LNCaP clone FGC (cell line): ENCODE data around the gene KLF7.

Experiments used
- DNase-seq: peaks from one replicate; pipeline ENCODE4 v3.0.0-alpha.2; 2011; ENCODE audit warnings: low read depth
- H3K4me3 ChIP-seq: 2 replicates; pipeline ENCODE4 v1.5.1; 2011; ENCODE audit warnings: mild to moderate bottlenecking, low read depth, low read length, control low read depth
- TF ChIP-seq, protein P1 (sequence below): IDR thresholded peaks from 2 replicates; pipeline ENCODE4 v1.5.1; 2012; ENCODE audit warnings: mild to moderate bottlenecking; ENCODE audit not compliant: control insufficient read depth, insufficient read depth; ENCODE audit errors: extremely low read depth

KLF7 gene

DNA sequence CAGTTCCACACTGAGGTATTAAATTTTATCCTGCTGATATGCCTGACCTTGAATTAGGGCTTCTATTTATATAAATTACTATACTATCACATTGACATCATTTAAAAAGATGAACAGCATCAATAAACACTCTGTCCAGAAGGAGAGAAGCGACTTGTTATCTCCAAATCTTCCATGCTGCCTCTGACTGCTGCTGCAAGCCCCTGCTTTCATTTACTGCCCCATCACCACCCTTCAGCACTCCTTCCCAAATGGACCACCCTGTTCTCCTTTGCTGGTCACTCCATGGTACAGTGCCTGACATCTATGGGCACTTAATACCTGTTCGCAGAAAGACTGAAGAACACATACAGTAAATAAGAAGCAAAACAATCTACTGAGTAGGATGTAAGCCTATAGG lies 48.1 kb downstream of the KLF7 start:
- TF ChIP-seq, protein P1, sequence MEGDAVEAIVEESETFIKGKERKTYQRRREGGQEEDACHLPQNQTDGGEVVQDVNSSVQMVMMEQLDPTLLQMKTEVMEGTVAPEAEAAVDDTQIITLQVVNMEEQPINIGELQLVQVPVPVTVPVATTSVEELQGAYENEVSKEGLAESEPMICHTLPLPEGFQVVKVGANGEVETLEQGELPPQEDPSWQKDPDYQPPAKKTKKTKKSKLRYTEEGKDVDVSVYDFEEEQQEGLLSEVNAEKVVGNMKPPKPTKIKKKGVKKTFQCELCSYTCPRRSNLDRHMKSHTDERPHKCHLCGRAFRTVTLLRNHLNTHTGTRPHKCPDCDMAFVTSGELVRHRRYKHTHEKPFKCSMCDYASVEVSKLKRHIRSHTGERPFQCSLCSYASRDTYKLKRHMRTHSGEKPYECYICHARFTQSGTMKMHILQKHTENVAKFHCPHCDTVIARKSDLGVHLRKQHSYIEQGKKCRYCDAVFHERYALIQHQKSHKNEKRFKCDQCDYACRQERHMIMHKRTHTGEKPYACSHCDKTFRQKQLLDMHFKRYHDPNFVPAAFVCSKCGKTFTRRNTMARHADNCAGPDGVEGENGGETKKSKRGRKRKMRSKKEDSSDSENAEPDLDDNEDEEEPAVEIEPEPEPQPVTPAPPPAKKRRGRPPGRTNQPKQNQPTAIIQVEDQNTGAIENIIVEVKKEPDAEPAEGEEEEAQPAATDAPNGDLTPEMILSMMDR, result no peak
- H3K4me3 ChIP-seq, result no peak overlapping the region
- DNase-seq, result no peak

DNA sequence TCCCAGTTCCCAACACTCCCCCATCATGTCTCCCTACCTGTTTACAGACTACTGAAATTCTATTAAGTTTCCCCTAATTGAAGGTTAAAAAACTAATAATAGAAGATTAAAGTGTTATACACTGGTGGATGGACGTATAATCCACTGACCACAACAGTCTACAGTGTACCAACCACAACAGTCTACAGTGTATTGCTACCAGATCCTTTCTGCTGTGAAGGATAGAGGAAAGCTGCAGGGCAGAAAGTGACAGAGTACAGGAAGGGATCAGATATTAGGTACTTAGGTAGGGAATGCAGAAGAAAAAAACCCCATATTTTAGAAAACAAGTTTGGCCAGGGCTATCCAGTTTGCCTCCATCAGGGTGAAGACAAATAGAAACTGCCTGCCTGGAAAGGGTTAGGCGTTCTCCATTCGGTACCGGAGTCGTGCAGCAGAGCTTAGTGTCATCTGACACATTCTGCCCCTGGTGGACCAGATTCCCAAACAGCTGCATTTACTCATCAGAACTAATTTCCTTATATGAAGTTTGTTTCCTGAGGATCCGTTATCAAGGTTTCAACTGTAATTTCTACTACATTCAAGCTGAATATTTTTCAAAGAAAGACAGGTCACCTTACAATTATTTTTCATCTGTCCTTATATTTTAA lies 49.9 kb downstream of the KLF7 start:
- H3K4me3 ChIP-seq, result no peak overlapping the region
- TF ChIP-seq, protein P1, result no peak
- DNase-seq, result no peak

DNA sequence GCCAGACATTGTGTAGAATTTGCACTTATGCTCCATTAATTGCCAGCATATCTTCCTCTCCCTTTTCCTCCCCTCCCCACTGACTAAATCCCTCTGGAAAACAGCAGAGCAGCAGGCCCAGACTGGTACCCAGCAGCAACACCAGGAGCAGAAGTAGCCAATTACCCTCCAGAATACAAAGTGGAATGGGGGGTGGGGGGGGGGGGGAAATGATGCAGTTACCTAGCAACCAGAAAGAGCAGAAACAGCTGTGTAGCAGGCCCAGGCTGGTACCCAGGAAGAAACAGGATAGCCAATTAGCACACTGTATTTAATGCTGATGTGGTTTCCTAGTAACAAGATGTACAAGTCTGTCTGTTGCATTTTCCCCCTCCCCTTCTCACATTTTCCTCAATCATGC lies 52.3 kb downstream of the KLF7 start:
- DNase-seq, result no peak
- no peak overlapping the region for H3K4me3 ChIP-seq

DNA sequence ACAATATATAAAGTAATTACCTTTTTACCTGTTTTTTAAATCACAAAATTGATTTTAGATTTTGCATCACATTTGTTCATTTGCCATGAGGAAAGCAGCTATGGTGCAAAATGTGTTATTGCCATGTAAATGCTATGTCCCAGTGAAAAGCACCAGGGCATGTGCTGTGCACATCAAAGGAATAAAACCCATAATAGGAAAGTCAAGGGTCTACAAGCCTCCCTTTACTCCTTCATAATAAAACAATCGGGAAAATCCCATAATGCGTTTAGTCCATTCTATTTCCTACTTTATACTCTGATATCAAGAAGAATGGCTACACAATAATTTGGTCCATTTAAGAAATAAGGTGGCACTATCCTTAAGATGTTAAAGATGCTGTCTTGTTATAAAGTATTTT lies 53.0 kb downstream of the KLF7 start:
- TF ChIP-seq, protein P1, result no peak
- H3K4me3 ChIP-seq, result no peak overlapping the region
- DNase-seq, result no peak

More for the DNA sequence above, 52.3 kb downstream of the KLF7 start:
- TF ChIP-seq, protein P1, result no peak

DNA sequence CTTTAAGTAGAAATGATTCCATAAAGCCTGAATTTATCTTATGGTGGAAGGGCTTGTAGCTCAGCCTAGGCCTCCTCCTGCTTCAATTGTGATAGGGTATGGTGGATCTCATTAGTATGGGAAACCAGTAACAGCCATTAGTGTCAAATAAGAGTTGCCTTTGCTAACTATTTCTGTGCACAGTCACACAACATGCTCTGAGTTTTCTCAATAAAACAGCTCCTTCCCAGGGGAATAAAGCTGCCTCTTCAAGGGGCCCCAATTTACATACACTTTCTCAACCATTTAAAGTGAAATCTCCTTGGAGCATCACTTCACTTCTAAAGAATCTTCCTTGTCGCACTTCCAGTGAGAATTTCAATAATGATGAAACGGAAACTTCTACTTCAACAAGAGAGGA lies 53.4 kb downstream of the KLF7 start:
- DNase-seq, result no peak
- no peak overlapping the region for H3K4me3 ChIP-seq
- TF ChIP-seq, protein P1, result no peak

DNA sequence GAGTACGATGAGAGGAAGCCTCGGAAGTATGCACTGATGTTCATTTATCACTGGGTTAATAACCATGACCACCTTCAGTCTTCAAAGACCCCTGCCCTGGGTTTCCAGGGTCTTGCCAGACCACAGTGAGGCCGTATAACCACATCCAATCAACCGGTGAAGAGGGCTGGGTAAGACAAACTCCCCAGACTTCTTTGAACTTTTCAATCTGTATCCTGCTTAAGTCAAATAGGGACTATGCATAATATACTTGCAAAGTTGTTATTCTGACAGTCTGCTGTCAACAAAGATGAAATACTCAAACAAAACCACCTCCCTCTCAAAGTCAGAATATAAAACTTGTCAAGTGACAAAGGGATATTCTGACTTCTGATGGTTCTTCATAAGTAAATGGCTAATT lies 54.0 kb downstream of the KLF7 start:
- no peak overlapping the region for H3K4me3 ChIP-seq
- no peak for DNase-seq
- TF ChIP-seq, protein P1, result no peak

DNA sequence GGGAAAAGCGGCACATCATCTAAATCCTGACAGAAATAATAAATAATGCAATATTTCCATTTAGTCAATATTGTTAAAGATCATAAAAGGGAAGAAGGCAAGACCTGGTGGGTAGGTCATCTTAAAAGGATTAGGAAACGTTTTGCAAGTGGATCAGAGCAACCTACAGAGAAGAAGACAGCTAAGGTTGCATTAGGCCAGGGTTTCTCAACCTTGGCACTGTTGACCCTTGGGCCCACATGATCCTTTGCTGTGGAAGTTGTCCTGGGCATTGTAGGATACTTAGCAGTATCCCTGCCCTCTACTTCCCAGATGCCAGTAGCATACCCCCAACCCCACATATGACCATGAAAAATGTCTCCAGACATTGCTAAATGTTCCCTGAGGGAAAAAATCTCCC lies 55.0 kb downstream of the KLF7 start:
- TF ChIP-seq, protein P1, result no peak
- DNase-seq, result no peak
- no peak overlapping the region for H3K4me3 ChIP-seq
